ENCODE measurements around the gene CYB561D2. TPM values are rescaled to one million over a fixed set of nuclear protein-coding genes. Genes with fewer than 3 reads are reported as not detected.

The CYB561D2 gene
- total and polyA plus RNA-seq, 9 of the 15 experiments (the other 6 are each of a cell fraction or from before 2014, with no cell fraction given) = 4.2 to 16.6 (median 9.4) TPM

- TF ChIP-seq TBP (optimal IDR thresholded peaks at IDR 0.05; ENCODE audit: low read depth, low read length) = peak; percentile 46
- peak; percentile 27 to 73; a peak in 1 of 4 replicates for TF ChIP-seq MAZ (CRISPR knock-in tag; conservative IDR thresholded peaks at IDR 0.05 in 1 of 2, IDR thresholded peaks at IDR 0.05 in 1 of 2)
- no peak for TF ChIP-seq HMGXB4 (CRISPR knock-in tag; IDR thresholded peaks at IDR 0.05)
- peak; percentile 85; the same call in 1 of the 2 replicates for TF ChIP-seq ZNF175 (CRISPR knock-in tag; IDR thresholded peaks at IDR 0.05; ENCODE audit: low read depth)
- TF ChIP-seq ZBTB11 (CRISPR knock-in tag; IDR thresholded peaks at IDR 0.05) = peak; percentile 39 to 91 (median 62); a peak in 3 of 6 replicates
- TF ChIP-seq RBFOX2 (IDR thresholded peaks at IDR 0.05; ENCODE audit: low read depth, low read length) = peak; percentile 84
- peak; percentile 94 for TF ChIP-seq CREM (IDR thresholded peaks at IDR 0.05; ENCODE audit: low read depth)
- peak; percentile 72; the same call in 1 of the 2 replicates for TF ChIP-seq FOXK1 (CRISPR knock-in tag; IDR thresholded peaks at IDR 0.05; ENCODE audit: borderline replicate concordance)
- TF ChIP-seq ZNF197 (CRISPR knock-in tag; IDR thresholded peaks at IDR 0.05; ENCODE audit: low read depth) = 0 out of 2 replicates have a peak, but pooled peaks have one; percentile 89
- no peak for TF ChIP-seq ZNF239 (CRISPR knock-in tag; IDR thresholded peaks at IDR 0.05)
- TF ChIP-seq SUPT5H (IDR thresholded peaks at IDR 0.05) = peak; percentile 70
- peak; percentile 46; the same call in 1 of the 2 replicates for TF ChIP-seq SMAD4 (CRISPR knock-in tag; conservative IDR thresholded peaks at IDR 0.05)
- TF ChIP-seq PHF8 (IDR thresholded peaks at IDR 0.05; ENCODE audit: borderline replicate concordance, low read length) = peak; percentile 86
- peak; percentile 59; the same call in 1 of the 2 replicates for TF ChIP-seq ETV5 (CRISPR knock-in tag; IDR thresholded peaks at IDR 0.05; ENCODE audit: low read depth)
- peak; percentile 70 for TF ChIP-seq ASH1L (IDR thresholded peaks at IDR 0.05; ENCODE audit: borderline replicate concordance, low read depth, partially characterized antibody)
- TF ChIP-seq NRF1 (conservative IDR thresholded peaks at IDR 0.05 in 1 of 2, IDR thresholded peaks at IDR 0.05 in 1 of 2) = peak; percentile 94 to 96
- peak; percentile 74 to 89 for TF ChIP-seq MNT (conservative IDR thresholded peaks at IDR 0.05)
- peak; percentile 91 for TF ChIP-seq MTA1 (IDR thresholded peaks at IDR 0.05; ENCODE audit: borderline replicate concordance)
- no peak for TF ChIP-seq ZC3H8 (IDR thresholded peaks at IDR 0.05)
- peak; percentile 51; the same call in 1 of the 2 replicates for TF ChIP-seq FOXP1 (CRISPR knock-in tag; IDR thresholded peaks at IDR 0.05)
Measured at GRCh38 chr3:50350527-50351322, at the start of gene CYB561D2, which contains the start of gene NPRL2 (continued).
